Sciatic nerve (tissue), 2 donors: ENCODE data around the gene TBX4. TPM values are rescaled to one million over a fixed set of nuclear protein-coding genes. Genes with fewer than 3 reads are reported as not detected.
"Not testable (repeated sequence)": the region's sequence is repeated elsewhere in the genome, so short reads cannot be mapped to it uniquely, and the experiment has no call there.

Experiments used
- ATAC-seq: fragments of 200-7000 bp; cut with Tn5 transposase; one replicate; pipeline ENCODE4 v1.9.1; 2020; ENCODE audit warnings: mild to moderate bottlenecking, moderate library complexity
- DNase-seq: peaks from one replicate; pipeline ENCODE4 v3.0.0-alpha.2; 2020; ENCODE audit warnings: low spot score
- intact Hi-C: fragments of 100-400 bp; cut with DNase I; formaldehyde crosslinking; loops from one replicate; pipeline ENCODE4 v1.14.2; 2022
- total RNA-seq: library from RNA; stranded (reverse); fragmentation: NEBNext Ultra II Directional; extraction: Animal tissue kit (Norgen Biotek cat#: 25700); gene quantifications from one replicate; pipeline ENCODE4 v1.2.1, GENCODE V29; 2021
- donor health status: DM: no; HTN: no; CAD: no.
- donor health status: DM: no; HTN: no; CAD: no.

TBX4 gene
- total RNA-seq, 1 donor from 2014 or later, result not detected

GRCh38 chr17:61500287-61500686, 48.1 kb downstream of the TBX4 start:
- intact Hi-C loops, result no loop called here
- DNase-seq (no peak), ATAC-seq (no peak)

DNA sequence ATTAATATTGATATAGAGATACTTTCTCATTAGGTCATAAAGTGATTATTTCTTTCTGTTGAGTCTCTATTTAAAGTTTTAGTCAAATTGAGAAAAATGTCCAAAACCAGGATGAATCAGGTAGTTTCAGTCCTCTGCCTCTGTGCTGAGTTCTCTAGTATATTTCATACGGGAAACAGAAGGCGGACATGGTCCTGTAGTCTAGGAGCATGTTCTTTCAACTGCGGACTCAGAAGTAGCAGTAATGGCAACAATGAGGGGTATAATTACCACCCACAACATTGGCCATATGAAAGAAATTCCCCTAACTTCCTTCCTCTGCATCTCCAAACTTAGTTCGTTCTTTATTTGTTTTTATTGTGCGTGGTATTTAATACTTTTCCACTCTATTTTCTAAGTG, 50.1 kb downstream of the TBX4 start:
- intact Hi-C loops, result no loop called here
- ATAC-seq (no peak), DNase-seq (no peak)

DNA sequence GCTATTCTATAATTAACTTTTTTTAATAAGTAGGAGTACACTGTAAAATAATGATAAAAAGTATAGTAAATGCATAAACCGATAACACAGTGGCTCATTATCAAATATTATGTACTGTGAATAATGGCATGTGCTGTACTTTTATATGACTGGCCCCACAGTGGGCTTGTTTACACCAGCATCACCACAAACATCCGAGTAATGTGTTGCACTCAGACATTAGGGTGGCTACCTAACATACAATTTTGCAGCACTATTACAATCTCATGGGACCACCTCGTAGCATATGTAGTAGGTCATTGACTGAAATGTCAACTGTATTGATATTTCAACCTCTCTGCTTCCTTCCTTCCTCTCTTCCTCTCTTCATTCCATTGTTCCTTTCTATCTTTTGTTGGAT, 51.7 kb downstream of the TBX4 start:
- no peak for DNase-seq
- intact Hi-C loops, result no loop called here
- no peak for ATAC-seq

DNA sequence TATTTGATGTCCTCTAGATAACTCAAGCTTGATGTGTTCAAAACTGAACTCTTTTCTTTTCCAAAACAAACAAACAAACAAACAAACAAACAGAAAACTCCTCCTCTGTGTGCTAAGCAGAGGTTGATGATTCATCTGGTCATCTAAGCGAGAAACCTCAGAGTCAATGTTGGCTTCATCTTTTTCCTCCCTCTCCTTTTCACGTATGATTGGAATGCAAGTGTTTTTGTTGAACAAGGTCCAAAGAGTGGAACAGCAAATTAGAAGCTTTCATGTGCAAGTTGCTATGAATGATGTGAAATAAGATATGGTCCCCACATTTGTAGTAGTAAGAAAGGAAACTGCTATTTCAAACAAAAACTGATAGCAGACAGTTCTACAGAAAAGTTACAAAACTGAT, 52.5 kb downstream of the TBX4 start:
- ATAC-seq, result no peak
- intact Hi-C loops, result no loop called here
- no peak for DNase-seq

- DNase-seq, result no peak
- intact Hi-C loops, result no loop called here
- no peak for ATAC-seq
Observed at GRCh38 chr17:61505846-61506627, 53.8 kb downstream of the TBX4 start.

- ATAC-seq, result no peak
- intact Hi-C loops, result no loop called here
- no peak for DNase-seq
Observed at GRCh38 chr17:61507383-61508066, 55.3 kb downstream of the TBX4 start.

GRCh38 chr17:61508912-61509311, 56.7 kb downstream of the TBX4 start:
- DNase-seq, result no peak
- intact Hi-C loops, result no loop called here
- ATAC-seq, result no peak

GRCh38 chr17:61509454-61509853, 57.2 kb downstream of the TBX4 start:
- ATAC-seq, DNase-seq, intact Hi-C loops: not testable (repeated sequence)

- no peak for DNase-seq
- ATAC-seq, result no peak
- intact Hi-C loops, result no loop called here
Observed at GRCh38 chr17:61510237-61510636, 58.0 kb downstream of the TBX4 start.

- ATAC-seq (no peak), DNase-seq (no peak)
- intact Hi-C loops, result no loop called here
Observed at GRCh38 chr17:61510991-61511390, 58.8 kb downstream of the TBX4 start.

DNA sequence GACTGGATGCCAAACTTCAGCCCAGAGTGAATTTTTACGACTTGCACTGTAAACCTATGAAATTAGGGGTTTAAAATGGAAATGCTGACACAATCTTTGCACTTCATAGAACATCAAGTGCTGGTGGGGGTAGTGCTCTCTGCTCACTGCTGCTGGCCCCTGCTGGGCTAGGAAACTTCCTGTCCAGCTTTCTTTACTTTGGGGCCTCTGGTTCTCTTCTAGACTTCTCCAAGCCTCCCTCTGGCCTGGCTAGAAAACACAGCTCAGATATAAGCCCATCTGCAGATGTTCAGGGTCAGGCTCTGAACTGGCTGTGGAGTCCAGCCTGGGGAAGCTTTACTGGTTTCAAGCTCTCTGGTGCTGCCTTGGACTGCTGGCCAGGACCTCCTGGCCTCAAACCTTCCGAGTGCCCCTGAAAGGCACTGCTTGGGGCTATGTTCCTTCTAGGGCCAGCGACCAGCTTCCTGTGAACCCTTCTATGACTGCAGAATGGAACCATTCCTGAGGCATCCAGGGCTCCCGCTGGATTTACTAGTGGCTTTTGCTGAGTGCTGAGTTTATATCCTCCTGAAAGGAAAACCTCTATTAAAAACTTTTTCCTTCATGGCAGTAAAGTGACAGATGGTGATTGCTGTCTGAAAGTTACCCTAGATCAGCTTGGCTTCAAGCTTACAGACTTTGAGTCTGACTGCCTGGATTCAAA, 59.4 kb downstream of the TBX4 start:
- DNase-seq (no peak), ATAC-seq (no peak)
- intact Hi-C loops, result no loop called here

DNA sequence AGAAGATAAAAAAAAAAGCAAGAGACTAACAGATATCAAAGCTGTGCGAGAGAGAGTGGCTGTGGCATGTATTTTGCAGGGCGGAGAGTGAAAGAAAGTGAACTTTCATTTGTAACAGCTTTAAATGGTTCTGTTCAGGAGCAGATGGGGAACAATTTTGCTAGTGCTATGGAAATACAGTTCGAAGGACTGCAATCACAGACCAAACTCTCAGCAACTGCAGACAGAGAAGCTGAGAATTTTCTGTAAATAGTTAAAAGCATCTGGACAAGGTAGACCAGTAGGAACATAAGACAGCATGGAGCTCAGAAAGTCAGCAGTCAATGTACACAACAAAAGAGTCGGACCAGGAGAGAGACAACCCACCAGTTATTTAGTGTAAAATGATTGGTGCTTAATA, 62.3 kb downstream of the TBX4 start:
- DNase-seq (no peak), ATAC-seq (no peak)
- intact Hi-C loops, result no loop called here

DNA sequence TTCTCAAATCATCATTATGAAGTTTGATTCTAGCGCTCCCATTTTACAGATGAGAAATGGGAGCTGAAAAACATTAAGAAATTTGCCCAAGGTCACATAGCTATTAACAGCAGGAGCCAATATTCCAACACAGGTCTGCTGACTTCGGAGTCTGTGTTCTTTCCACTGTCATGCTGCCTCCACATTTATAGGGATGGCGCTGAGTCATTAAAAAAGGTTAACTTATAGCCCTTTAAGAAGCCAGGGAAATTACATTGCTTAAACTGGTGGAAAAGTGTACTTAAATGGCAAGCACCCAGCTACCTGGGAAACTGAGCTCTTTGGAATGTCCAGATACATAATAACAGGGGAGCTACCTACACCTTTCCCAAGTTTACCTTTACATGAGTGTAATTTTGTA, 65.0 kb downstream of the TBX4 start:
- intact Hi-C loops, result no loop called here
- ATAC-seq (no peak), DNase-seq (no peak)

DNA sequence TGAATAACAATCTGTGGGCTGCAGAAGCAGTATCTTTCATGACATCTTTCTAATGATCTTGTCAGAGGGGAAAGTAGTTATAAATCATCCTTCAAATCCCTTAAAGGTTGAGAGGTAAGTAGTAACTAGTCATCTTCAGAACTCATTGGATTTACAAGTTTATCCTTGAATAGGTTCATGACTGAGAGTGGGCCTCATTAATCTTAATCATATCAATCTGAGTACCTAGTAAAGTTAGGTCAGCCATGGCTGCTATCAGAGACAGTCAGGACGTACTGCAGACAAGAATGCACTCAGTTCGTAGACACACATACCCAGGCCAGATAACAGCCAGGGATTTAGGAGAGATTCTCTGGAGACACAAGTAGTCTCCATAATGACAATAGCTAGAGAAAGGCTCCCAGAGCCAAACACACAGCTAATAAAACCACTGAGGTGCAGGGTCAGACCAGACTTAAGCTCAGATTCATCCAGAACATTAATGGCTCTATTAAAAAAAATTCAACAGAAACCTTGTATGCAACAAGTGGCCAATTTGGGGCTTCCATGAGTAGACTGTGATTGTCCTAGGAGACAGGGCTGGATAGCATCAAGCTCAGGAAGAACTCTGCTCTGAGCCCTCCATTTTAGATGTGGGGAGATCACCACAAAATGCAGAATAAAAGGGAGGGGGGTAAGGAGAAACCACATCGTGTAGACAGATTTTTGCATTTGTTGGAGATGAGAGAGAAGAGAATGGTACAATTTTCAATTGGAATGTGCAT, 65.8 kb downstream of the TBX4 start:
- intact Hi-C loops, result no loop called here
- no peak for DNase-seq

DNA sequence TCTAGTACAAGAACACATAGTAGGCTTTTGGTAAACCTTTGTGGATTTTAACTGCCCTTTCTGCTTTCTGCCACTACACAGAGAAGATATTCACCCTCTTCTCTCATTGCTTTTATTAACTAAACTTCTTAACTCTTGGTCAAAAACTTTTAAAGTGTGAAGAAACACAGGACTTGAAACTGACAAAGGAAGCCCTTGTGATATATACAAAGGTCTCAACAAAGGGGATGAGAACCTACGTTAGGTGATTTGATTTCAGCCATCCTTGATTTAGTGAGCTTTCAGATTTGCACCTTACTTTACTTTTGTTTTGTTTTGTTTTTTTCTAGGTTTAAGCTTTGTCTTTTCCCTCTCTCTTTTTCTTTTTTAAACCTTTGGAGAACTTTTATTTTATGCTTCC, 66.9 kb downstream of the TBX4 start:
- ATAC-seq, result no peak

More for the DNA sequence above, 65.8 kb downstream of the TBX4 start:
- no peak for ATAC-seq

DNA sequence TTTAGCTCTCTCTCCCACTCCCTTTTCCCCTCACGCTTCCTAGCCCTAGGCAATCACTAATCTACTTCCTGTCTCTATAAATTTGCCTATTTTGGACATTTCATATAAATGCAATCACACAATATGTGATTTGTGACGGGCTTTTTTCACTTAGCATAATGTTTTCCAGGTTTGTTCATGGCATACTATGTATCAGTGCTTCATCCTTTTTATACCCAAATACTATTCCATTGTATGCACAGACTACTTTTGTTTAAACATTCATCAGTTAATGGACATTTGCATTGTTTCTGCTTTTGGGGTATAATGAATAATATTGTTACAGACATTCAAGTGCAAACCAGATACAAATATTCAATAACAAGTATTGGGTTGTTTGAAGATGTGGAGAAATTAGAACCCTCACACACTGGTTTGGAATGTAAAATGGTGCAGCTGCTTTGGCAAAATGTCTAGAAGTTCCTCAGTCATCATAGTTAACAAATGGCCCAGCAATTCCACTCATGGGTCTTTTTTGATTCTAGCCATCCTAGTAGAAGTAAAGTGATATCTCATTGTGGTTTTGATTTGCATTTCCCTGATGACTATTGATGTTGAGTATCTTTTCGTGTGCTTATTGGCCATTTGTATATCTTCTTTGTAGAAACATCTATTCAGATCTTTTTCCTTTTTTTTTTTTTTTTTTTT, 67.7 kb downstream of the TBX4 start:
- DNase-seq (no peak), ATAC-seq (no peak)
- intact Hi-C loops, result no loop called here

More for the DNA sequence above, 66.9 kb downstream of the TBX4 start:
- intact Hi-C loops, result no loop called here
- no peak for DNase-seq

DNA sequence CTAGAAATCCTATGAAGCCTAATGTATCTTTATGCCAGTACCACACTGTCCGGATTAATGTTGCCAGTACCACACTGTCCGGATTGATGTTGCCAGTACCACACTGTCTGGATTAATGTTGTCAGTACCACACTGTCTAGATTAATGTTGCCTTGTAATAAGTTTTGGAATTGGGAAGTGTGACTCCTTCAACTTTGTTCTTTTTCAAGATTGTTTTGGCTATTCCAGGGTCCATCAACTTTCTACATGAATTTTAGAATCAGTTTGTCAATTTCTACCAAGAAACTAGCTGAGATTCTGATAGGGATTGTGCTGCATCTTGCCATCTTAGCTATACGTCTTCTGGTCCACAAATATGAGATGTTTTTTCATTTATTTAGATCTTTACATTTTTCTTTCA, 68.7 kb downstream of the TBX4 start:
- intact Hi-C loops, result no loop called here
- no peak for ATAC-seq
- no peak for DNase-seq

DNA sequence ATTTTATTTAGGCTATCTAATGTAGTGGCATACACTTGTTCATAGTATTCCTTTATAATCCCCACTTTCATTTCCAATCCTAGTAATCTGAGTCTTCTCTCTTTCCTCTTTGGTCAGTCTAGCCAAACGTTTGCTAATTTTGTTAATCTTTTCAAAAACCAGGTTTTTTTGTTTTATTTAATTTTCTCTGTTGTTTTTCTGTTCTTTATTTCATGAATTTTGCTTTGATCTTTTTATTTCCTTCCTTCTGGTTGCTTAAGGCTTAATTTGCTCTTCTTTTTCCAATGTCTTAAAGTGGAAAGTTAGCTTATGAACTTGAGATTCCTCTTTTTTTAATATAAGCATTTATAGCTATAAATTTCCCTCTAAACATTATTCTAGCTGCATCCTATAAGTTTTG, 69.9 kb downstream of the TBX4 start:
- no peak for ATAC-seq
- intact Hi-C loops, result no loop called here
- DNase-seq, result no peak

DNA sequence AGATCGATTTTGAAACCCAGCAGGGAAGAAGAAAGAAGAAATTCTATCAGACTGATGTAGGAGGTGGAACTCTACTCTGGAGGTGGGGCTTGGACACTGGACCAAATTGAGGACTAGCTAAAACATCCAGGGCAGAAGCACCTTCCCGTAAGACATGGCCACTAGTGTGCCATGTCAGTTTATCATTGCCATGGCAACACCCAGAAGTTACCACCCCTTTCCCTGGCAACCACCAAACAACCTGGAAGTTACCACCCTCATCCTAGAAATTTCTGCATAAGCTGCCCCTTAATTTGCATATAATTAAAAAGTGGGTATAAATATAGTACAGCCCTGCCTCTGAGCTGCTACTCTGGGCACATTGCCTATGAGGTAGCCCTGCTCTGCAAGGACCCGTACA, 72.1 kb downstream of the TBX4 start:
- intact Hi-C loops, result no loop called here
- DNase-seq, result no peak
- ATAC-seq, result no peak
